Suprapubic skin (tissue), 4 donors: ENCODE data around the gene PIK3R2. TPM values are rescaled to one million over a fixed set of nuclear protein-coding genes. Genes with fewer than 3 reads are reported as not detected.

ENCODE experiments used
- DNase-seq, 2 donors: peaks; one replicate each; pipeline ENCODE4 v3.0.0-alpha.2; 2019; ENCODE audit warnings: low spot score in 2 of 2
- H3K27ac ChIP-seq: fragments of 200-600 bp; sonication (generic); one replicate; pipeline ENCODE4 v1.5.1; 2019
- H3K27me3 ChIP-seq: fragments of 200-600 bp; sonication (generic); one replicate; pipeline ENCODE4 v1.5.1; 2019
- H3K36me3 ChIP-seq: fragments of 200-600 bp; sonication (generic); one replicate; pipeline ENCODE4 v1.5.1; 2019
- H3K4me1 ChIP-seq: fragments of 200-600 bp; sonication (generic); one replicate; pipeline ENCODE4 v1.5.1; 2019
- H3K4me3 ChIP-seq: fragments of 200-600 bp; sonication (generic); one replicate; pipeline ENCODE4 v1.5.1; 2019; ENCODE audit warnings: mild to moderate bottlenecking
- H3K9me3 ChIP-seq: fragments of 200-600 bp; sonication (generic); one replicate; pipeline ENCODE4 v1.5.1; 2019
- CTCF ChIP-seq, 2 donors: fragments of 200-600 bp in 1 of 2; fragments of 450-650 bp in 1 of 2; sonication (generic) in 1 of 2; IDR thresholded peaks; one replicate each; pipeline ENCODE4 v1.5.1; 2016 to 2019; ENCODE audit warnings: antibody characterized with exemption in 2 of 2, mild to moderate bottlenecking in 1 of 2, moderate library complexity in 1 of 2
- EP300 ChIP-seq: sonication (generic); formaldehyde crosslinking; IDR thresholded peaks from one replicate; pipeline ENCODE4 v1.6.1; 2017; ENCODE audit warnings: antibody characterized with exemption
- POLR2A ChIP-seq, 2 donors: fragments of 450-650 bp; IDR thresholded peaks; one replicate each; pipeline ENCODE4 v1.6.1; 2017; ENCODE audit warnings: antibody characterized with exemption in 2 of 2, mild to moderate bottlenecking in 2 of 2, moderate library complexity in 2 of 2
- POLR2AphosphoS5 ChIP-seq, 3 donors: sonication (generic); formaldehyde crosslinking; IDR thresholded peaks; one replicate each; pipeline ENCODE4 v1.6.1; 2017; ENCODE audit warnings: antibody characterized with exemption in 3 of 3
- WGBS: methylation state at CpG from one replicate; pipeline ENCODE4 v1.1.5; 2018; 5-methylcytosine and 5-hydroxymethylcytosine counted together
- total RNA-seq, 4 donors: library from RNA; depleted of rRNA; stranded (reverse); fragments of >200 nt; gene quantifications; one replicate each; pipeline ENCODE4 v1.1.0, GENCODE V29; 2016

PIK3R2 gene
- total RNA-seq, 4 donors from 2014 or later, result 14.1 to 25.9 (median 19.5) TPM

GRCh38 chr19:18122860-18123795, 29.8 kb upstream of the PIK3R2 start:
- Histone ChIP-seq H3K4me1 (peaks cover 21% of the 10 kb centered on the region), H3K27ac (no peak overlapping the region), H3K4me3 (no peak overlapping the region), H3K36me3 (peaks cover 23% of the 10 kb centered on the region), H3K27me3 (no peaks in the 10 kb centered on the region), H3K9me3 (no peaks in the 10 kb centered on the region)
- TF ChIP-seq CTCF (IDR thresholded peaks at IDR 0.05) (no peak), POLR2AphosphoS5 (IDR thresholded peaks at IDR 0.05) (no peak), POLR2A (IDR thresholded peaks at IDR 0.05) (no peak), EP300 (no peak)
- 83% methylated on average over 27 of the region's 27 CpGs for WGBS
- DNase-seq, result no peak

GRCh38 chr19:18123819-18124218, 29.1 kb upstream of the PIK3R2 start:
- H3K27ac ChIP-seq, result no peak overlapping the region
- no peak overlapping the region for H3K4me3 ChIP-seq
- TF ChIP-seq POLR2A (IDR thresholded peaks at IDR 0.05) (no peak), POLR2AphosphoS5 (IDR thresholded peaks at IDR 0.05) (no peak), CTCF (IDR thresholded peaks at IDR 0.05) (no peak), EP300 (no peak)
- peaks cover 30% of the 10 kb centered on the region for H3K36me3 ChIP-seq
- DNase-seq, result no peak
- H3K9me3 ChIP-seq, result no peaks in the 10 kb centered on the region
- peaks cover 14% of the 10 kb centered on the region for H3K4me1 ChIP-seq
- 87% methylated on average over 22 of the region's 26 CpGs for WGBS
- no peaks in the 10 kb centered on the region for H3K27me3 ChIP-seq

GRCh38 chr19:18126097-18126496, 26.9 kb upstream of the PIK3R2 start:
- H3K4me3 ChIP-seq, result no peak overlapping the region
- no peak for DNase-seq
- whole genome bisulfite sequencing, result 91% methylated on average over 2 of the region's 2 CpGs
- H3K9me3 ChIP-seq, result no peaks in the 10 kb centered on the region
- H3K4me1 ChIP-seq, result no peaks in the 10 kb centered on the region
- TF ChIP-seq POLR2A (IDR thresholded peaks at IDR 0.05), result no peak
- TF ChIP-seq POLR2AphosphoS5 (IDR thresholded peaks at IDR 0.05), result no peak
- no peak for TF ChIP-seq EP300
- no peak for TF ChIP-seq CTCF (IDR thresholded peaks at IDR 0.05)
- H3K36me3 ChIP-seq, result peaks cover 46% of the 10 kb centered on the region
- H3K27me3 ChIP-seq, result no peaks in the 10 kb centered on the region
- H3K27ac ChIP-seq, result no peak overlapping the region

GRCh38 chr19:18128044-18128443, 24.9 kb upstream of the PIK3R2 start:
- no peak for DNase-seq
- Histone ChIP-seq H3K4me3 (no peak overlapping the region), H3K9me3 (no peaks in the 10 kb centered on the region), H3K27ac (no peak overlapping the region), H3K36me3 (peaks cover 60% of the 10 kb centered on the region), H3K4me1 (no peaks in the 10 kb centered on the region), H3K27me3 (no peaks in the 10 kb centered on the region)
- no peak for TF ChIP-seq POLR2A (IDR thresholded peaks at IDR 0.05)
- no peak for TF ChIP-seq POLR2AphosphoS5 (IDR thresholded peaks at IDR 0.05)
- no peak for TF ChIP-seq CTCF (IDR thresholded peaks at IDR 0.05)
- TF ChIP-seq EP300, result no peak
- 90% methylated on average over 2 of the region's 3 CpGs for WGBS

GRCh38 chr19:18128805-18129204, 24.2 kb upstream of the PIK3R2 start:
- no peak for TF ChIP-seq POLR2AphosphoS5 (IDR thresholded peaks at IDR 0.05)
- no peak for TF ChIP-seq CTCF (IDR thresholded peaks at IDR 0.05)
- no peak for DNase-seq
- no peak overlapping the region for H3K4me3 ChIP-seq
- 90% methylated on average over 12 of the region's 12 CpGs for WGBS
- no peaks in the 10 kb centered on the region for H3K4me1 ChIP-seq
- no peaks in the 10 kb centered on the region for H3K27me3 ChIP-seq
- H3K9me3 ChIP-seq, result no peaks in the 10 kb centered on the region
- H3K27ac ChIP-seq, result no peak overlapping the region
- H3K36me3 ChIP-seq, result peaks cover 55% of the 10 kb centered on the region
